ENCODE data around the gene GNPTG. TPM values are rescaled to one million over a fixed set of nuclear protein-coding genes. Genes with fewer than 3 reads are reported as not detected.

GNPTG gene
- total and polyA plus RNA-seq, 2 donors (not counting 3 experiments of a cell fraction or from before 2014, with no cell fraction given) = 51.6 to 109 TPM

- no peak for DNase-seq (ENCODE audit: low read depth, low spot score)
- ChIA-PET CTCF (interaction anchor here (1.1 kb wide), 1 partner anchor 11 kb away, joined by 3 read pairs; no protein-coding TSS in a partner anchor), POLR2A (no interaction called here)
- TF ChIP-seq POLR2AphosphoS5 (IDR thresholded peaks at IDR 0.05; ENCODE audit: insufficient read depth, low read depth, low read length) (no peak), MAX (IDR thresholded peaks at IDR 0.05; ENCODE audit: insufficient read depth, insufficient read length) (no peak), POLR2A (IDR thresholded peaks at IDR 0.05; ENCODE audit: low read depth, low read length) (peak; percentile 15)
- intact Hi-C loops (cut with micrococcal nuclease) (no loop called here), dilution Hi-C loops (cut with MboI; ENCODE audit: extremely low pct_ligation_motif_present, low sequenced_read_pairs) (no loop called here)
- Histone ChIP-seq H3K9me1 (replicated peaks; ENCODE audit: control insufficient read depth, extremely low read depth, insufficient read depth, low read length) (no peaks in the 10 kb centered on the region), H3K4me3 (replicated peaks in 1 of 3; ENCODE audit: insufficient read depth in 1 of 3, low read depth in 1 of 3, low read length in 3 of 3) (no peak overlapping the region), H3K9ac (replicated peaks; ENCODE audit: extremely low read depth, insufficient read depth, low read length) (no peak overlapping the region), H3K27ac (ENCODE audit: insufficient read depth, low read depth, low read length) (no peak overlapping the region), H3K36me3 (ENCODE audit: control insufficient read depth in 2 of 2, extremely low read depth in 1 of 2, insufficient read depth in 2 of 2, low read length in 2 of 2) (peaks cover 0 to 11% of the 10 kb centered on the region in 2 experiments), H4K20me1 (replicated peaks; ENCODE audit: control insufficient read depth, extremely low read depth, insufficient read depth, low read length) (no peaks in the 10 kb centered on the region), H3K4me1 (ENCODE audit: control insufficient read depth, extremely low read depth, insufficient read depth, low read length) (peaks cover 8% of the 10 kb centered on the region), H3K4me2 (ENCODE audit: insufficient read depth, low read length) (no peak overlapping the region), H3K9me3 (replicated peaks; ENCODE audit: control insufficient read depth, insufficient read depth, low read length) (no peaks in the 10 kb centered on the region), H2AFZ (ENCODE audit: low read depth, low read length) (no peak overlapping the region), H3K27me3 (ENCODE audit: control insufficient read depth in 2 of 2, insufficient read depth in 2 of 2, low read length in 2 of 2) (no peaks in the 10 kb centered on the region), H3K79me2 (ENCODE audit: control insufficient read depth, insufficient read depth, low read length) (peaks cover 14% of the 10 kb centered on the region)
- FAIRE-seq = no peak
- BruUV-seq (replicated peaks) = no TSS peak
Observed at GRCh38 chr16:1346422-1347285, 5.1 kb upstream of the GNPTG start.

- FAIRE-seq = no peak
- peaks cover 18% of the 10 kb centered on the region for H3K79me2 ChIP-seq (ENCODE audit: control insufficient read depth, insufficient read depth, low read length)
- CTCF ChIA-PET = interaction anchor here (1.1 kb wide), 1 partner anchor 12 kb away, joined by 3 read pairs; no protein-coding TSS in a partner anchor
- no peaks in the 10 kb centered on the region for H3K9me3 ChIP-seq (replicated peaks; ENCODE audit: control insufficient read depth, insufficient read depth, low read length)
- H3K36me3 ChIP-seq (ENCODE audit: control insufficient read depth in 2 of 2, extremely low read depth in 1 of 2, insufficient read depth in 2 of 2, low read length in 2 of 2) = peaks cover 0 to 11% of the 10 kb centered on the region in 2 experiments
- DNase-seq (ENCODE audit: low read depth, low spot score) = no peak
- H3K9ac ChIP-seq (replicated peaks; ENCODE audit: extremely low read depth, insufficient read depth, low read length) = no peak overlapping the region
- no peak overlapping the region for H3K4me2 ChIP-seq (ENCODE audit: insufficient read depth, low read length)
- peaks cover 9% of the 10 kb centered on the region for H3K4me1 ChIP-seq (ENCODE audit: control insufficient read depth, extremely low read depth, insufficient read depth, low read length)
- no peaks in the 10 kb centered on the region for H3K27me3 ChIP-seq (ENCODE audit: control insufficient read depth in 2 of 2, insufficient read depth in 2 of 2, low read length in 2 of 2)
- TF ChIP-seq GATA2 (IDR thresholded peaks at IDR 0.05; ENCODE audit: insufficient read depth, insufficient read length, low read depth, low read length) = no peak
- TF ChIP-seq MYC (IDR thresholded peaks at IDR 0.05; ENCODE audit: low read depth, low read length) = no peak
- TF ChIP-seq MAX (IDR thresholded peaks at IDR 0.05; ENCODE audit: insufficient read depth, insufficient read length) = no peak
- no peak for TF ChIP-seq JUN (IDR thresholded peaks at IDR 0.05; ENCODE audit: borderline replicate concordance, insufficient read depth, insufficient read length, low read depth)
- no peak for TF ChIP-seq FOS (IDR thresholded peaks at IDR 0.05; ENCODE audit: borderline replicate concordance, insufficient read depth, low read length)
- no peak for TF ChIP-seq POLR2AphosphoS5 (IDR thresholded peaks at IDR 0.05; ENCODE audit: insufficient read depth, low read depth, low read length)
- no peak for TF ChIP-seq CTCF (IDR thresholded peaks at IDR 0.05; ENCODE audit: extremely low read depth in 1 of 2, insufficient read depth in 1 of 2, low read depth in 1 of 2, low read length in 2 of 2)
- TF ChIP-seq EZH2 (IDR thresholded peaks at IDR 0.05; ENCODE audit: borderline replicate concordance, low read depth, low read length, severe bottlenecking) = no peak
- no peak for TF ChIP-seq POLR2A (IDR thresholded peaks at IDR 0.05; ENCODE audit: low read depth, low read length)
- intact Hi-C loops (cut with micrococcal nuclease) = no loop called here
- no peak overlapping the region for H3K4me3 ChIP-seq (replicated peaks in 1 of 3; ENCODE audit: insufficient read depth in 1 of 3, low read depth in 1 of 3, low read length in 3 of 3)
- POLR2A ChIA-PET = no interaction called here
- no peak overlapping the region for H3K27ac ChIP-seq (ENCODE audit: insufficient read depth, low read depth, low read length)
- no peaks in the 10 kb centered on the region for H4K20me1 ChIP-seq (replicated peaks; ENCODE audit: control insufficient read depth, extremely low read depth, insufficient read depth, low read length)
- no peaks in the 10 kb centered on the region for H3K9me1 ChIP-seq (replicated peaks; ENCODE audit: control insufficient read depth, extremely low read depth, insufficient read depth, low read length)
- dilution Hi-C loops (cut with MboI; ENCODE audit: extremely low pct_ligation_motif_present, low sequenced_read_pairs) = no loop called here
- no TSS peak for BruUV-seq (replicated peaks)
- no peak overlapping the region for H2AFZ ChIP-seq (ENCODE audit: low read depth, low read length)
Observed at GRCh38 chr16:1347286-1347855, 4.4 kb upstream of the GNPTG start.
